Measurements from ENCODE around the gene ETS1.

ETS1 gene

GRCh38 chr11:128568166-128568778, 19.1 kb downstream of the ETS1 start:
- no peak for DNase-seq (ENCODE audit: low read depth, low spot score)

- no peak for DNase-seq (ENCODE audit: low read depth, low spot score)
Observed at GRCh38 chr11:128567130-128567529, 20.2 kb downstream of the ETS1 start.

GRCh38 chr11:128565881-128566280, 21.5 kb downstream of the ETS1 start:
- no peak for DNase-seq (ENCODE audit: low read depth, low spot score)

- DNase-seq (ENCODE audit: low read depth, low spot score): no peak
Observed at GRCh38 chr11:128564642-128565245, 22.6 kb downstream of the ETS1 start.

GRCh38 chr11:128563942-128564641, 23.3 kb downstream of the ETS1 start:
- no peak for DNase-seq (ENCODE audit: low read depth, low spot score)

GRCh38 chr11:128563308-128563707, 24.1 kb downstream of the ETS1 start:
- no peak for DNase-seq (ENCODE audit: low read depth, low spot score)

GRCh38 chr11:128559496-128560103, 27.8 kb downstream of the ETS1 start:
- no peak for DNase-seq (ENCODE audit: low read depth, low spot score)

GRCh38 chr11:128555606-128556005, 31.8 kb downstream of the ETS1 start:
- DNase-seq (ENCODE audit: low read depth, low spot score): no peak

- no peak for DNase-seq (ENCODE audit: low read depth, low spot score)
Observed at GRCh38 chr11:128553662-128554362, 33.5 kb downstream of the ETS1 start.

GRCh38 chr11:128552783-128553661, 34.3 kb downstream of the ETS1 start:
- no peak for DNase-seq (ENCODE audit: low read depth, low spot score)

- no peak for DNase-seq (ENCODE audit: low read depth, low spot score)
Observed at GRCh38 chr11:128551611-128552335, 35.6 kb downstream of the ETS1 start.

- DNase-seq (ENCODE audit: low read depth, low spot score): no peak
Observed at GRCh38 chr11:128551058-128551457, 36.3 kb downstream of the ETS1 start.

GRCh38 chr11:128550261-128550821, 37.0 kb downstream of the ETS1 start:
- DNase-seq (ENCODE audit: low read depth, low spot score): no peak

GRCh38 chr11:128549256-128549944, 38.0 kb downstream of the ETS1 start:
- DNase-seq (ENCODE audit: low read depth, low spot score): no peak

GRCh38 chr11:128548649-128549255, 38.6 kb downstream of the ETS1 start:
- DNase-seq (ENCODE audit: low read depth, low spot score): no peak

- DNase-seq (ENCODE audit: low read depth, low spot score): no peak
Observed at GRCh38 chr11:128547946-128548648, 39.3 kb downstream of the ETS1 start.

GRCh38 chr11:128546916-128547315, 40.4 kb downstream of the ETS1 start:
- no peak for DNase-seq (ENCODE audit: low read depth, low spot score)

GRCh38 chr11:128544471-128545051, 42.8 kb downstream of the ETS1 start:
- no peak for DNase-seq (ENCODE audit: low read depth, low spot score)

Measured in smooth muscle cell of the brain vasculature (primary cell).